CD1c-positive myeloid dendritic cell (primary cell): Measurements from ENCODE around the gene RBBP8.
A peak's percentile ranks its signal among the peaks of the same experiment; 100 is the strongest.
"Not testable (repeated sequence)": the region's sequence is repeated elsewhere in the genome, so short reads cannot be mapped to it uniquely, and the experiment has no call there.

Experiments used
- DNase-seq: peaks from one replicate; pipeline ENCODE4 v3.0.0-alpha.2; 2016; ENCODE audit errors: extremely low spot score

Gene RBBP8

DNA sequence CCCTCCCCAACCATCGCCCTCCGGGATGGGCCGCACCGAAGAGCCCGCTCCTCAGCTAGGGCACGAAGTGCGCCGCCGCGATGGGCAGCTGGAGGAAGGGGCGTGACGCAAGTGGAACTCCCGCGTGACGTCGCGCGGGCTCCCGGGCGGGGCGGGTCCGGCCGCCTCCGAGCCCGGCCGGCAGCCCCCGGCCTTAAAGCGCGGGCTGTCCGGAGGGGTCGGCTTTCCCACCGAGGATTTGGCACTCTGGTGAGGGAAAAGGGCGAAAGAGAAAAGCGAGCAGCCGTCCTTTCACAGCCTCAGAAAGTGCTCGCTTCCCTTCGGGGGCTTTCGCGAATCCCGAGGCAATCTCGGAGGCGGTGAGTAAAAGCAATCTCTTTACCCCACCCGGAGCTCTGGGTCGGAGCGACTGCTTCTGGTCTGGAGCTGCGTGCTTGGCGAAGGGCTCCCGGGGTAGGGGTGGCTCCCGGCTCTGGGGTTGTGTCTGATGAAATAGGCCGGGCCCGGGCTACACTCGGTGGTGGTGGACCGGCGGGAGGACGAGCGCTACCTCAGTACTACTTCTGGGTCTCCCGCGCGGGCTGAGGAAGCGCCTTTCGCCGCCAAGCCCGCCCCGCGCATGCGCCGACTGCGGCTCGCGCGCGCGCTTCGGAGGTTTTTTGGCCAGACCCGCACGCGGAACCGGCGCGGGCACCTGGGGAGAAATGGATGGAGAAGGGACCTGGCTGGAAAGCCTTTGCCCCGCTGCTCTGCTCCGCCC is at the start of gene RBBP8:
Gene RBBP8 (plus strand): TSS at position 123 of the 760 bp plus-strand sequence. CDS start 3,524 bp downstream, outside the sequence.
- DNase-seq: peak; percentile 92

- no peak for DNase-seq
These were observed 49.3 kb upstream of the RBBP8 start for GRCh38 chr18:22883827-22884226.

DNA sequence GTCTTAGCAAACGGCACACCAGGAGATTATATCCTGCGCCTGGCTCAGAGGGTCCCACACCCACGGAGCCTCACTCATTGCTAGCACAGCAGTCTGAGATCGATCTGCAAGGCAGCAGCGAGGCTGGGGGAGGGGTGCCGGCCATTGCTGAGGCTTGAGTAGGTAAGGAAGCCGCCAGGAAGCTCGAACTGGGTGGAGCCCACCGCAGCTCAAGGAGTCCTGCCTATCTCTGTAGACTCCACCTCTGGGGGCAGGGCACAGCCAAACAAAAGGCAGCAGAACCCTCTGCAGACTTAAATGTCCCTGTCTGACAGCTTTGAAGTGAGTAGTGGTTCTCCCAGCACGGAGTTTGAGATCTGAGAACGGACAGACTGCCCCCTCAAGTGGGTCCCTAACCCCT is 47.4 kb upstream of the RBBP8 start:
- DNase-seq: not testable (repeated sequence)

GRCh38 chr18:22899421-22899820 is 33.7 kb upstream of the RBBP8 start:
- DNase-seq: no peak

DNA sequence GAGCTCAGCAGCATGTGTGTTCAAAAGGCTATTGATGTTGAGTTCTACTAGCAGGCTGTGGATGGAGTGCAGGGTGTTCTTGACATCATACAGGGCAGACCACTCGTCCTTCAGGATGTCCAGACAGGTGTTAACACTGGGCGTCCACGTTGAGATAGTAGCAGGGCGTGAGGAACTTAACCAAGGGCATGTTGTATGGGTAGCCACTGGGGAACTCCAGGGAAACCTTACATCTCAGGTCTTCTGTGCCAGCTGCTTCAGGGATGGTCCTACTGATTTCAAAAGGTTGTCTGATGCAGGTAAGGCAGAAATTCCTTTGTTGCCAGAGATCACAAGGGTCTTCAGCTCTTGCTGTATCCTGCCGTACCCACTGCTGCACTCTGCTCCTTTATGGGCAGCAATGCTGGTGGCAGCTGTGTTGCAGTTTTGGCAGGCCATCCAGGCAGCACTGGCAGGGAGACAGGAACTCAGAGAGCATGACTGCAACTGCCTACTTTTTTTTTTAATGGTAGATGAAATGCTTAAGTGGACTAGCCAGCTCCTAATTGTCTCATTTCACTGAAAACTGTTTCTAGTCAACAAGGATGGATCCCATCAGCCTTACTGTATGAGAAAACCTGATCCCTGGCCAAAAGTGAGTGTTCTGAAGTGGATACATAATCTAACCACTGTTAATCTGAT is 32.4 kb upstream of the RBBP8 start:
- no peak for DNase-seq

DNA sequence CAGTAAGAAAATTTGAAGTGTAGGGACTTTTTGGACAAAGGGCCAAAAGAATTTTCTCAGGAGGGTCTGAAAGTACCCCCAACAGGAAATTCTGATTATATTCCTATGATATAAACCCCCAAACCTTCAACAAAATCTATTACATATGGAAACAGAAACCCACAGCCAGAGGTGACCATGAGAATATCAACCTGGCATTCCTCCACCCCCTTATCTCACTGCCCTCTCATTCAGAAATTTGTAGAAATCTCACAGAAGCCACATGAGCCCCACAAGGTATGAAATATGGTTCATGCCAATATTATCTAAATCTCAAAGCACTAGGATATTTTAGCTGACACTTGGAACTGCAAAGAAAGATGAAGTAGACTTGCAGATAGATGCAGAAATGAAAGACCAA is 31.0 kb upstream of the RBBP8 start:
- no peak for DNase-seq

- DNase-seq: not testable (repeated sequence)
These were observed 29.9 kb upstream of the RBBP8 start for GRCh38 chr18:22903248-22903647.

DNA sequence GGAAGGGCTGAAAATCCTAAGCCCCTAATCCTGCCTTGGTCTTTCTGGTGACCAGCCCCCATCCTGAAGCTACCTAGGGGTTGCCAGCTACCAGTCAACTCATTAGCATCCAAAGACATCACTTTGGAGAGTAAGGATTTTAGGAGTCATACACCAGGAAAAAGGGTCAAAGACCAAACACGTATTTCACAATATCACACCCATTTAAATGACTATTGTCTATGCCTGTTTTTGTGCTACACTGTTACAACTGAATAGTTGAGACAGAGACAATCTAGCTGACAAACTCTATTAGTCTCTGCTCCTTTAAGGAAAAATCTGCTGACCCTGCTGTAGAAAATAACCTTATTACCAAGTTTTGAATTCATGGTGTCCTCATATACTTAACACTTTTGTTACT is 21.0 kb upstream of the RBBP8 start:
- no peak for DNase-seq

GRCh38 chr18:22912835-22913234 is 20.3 kb upstream of the RBBP8 start:
- DNase-seq: no peak

GRCh38 chr18:22913861-22914260 is 19.3 kb upstream of the RBBP8 start:
- DNase-seq: no peak

DNA sequence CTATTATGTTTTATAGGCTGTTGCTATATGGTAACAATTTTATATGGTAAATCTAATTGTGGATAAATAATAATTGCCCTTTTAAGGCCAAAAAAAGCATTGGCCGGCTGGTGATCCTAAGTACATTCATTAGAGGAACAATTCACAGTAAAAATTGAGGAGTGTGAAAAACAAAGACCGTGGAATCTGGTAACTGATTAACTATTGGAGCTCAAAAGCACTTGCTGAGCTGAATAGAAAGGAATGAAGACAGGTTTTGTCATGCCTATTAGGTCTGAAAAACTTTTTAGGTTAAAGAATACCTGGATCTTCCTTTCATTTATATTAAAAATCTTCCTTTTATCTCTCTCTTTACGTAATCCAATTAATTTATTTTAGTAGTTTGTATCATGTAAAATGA is 18.5 kb upstream of the RBBP8 start:
- DNase-seq: no peak

DNA sequence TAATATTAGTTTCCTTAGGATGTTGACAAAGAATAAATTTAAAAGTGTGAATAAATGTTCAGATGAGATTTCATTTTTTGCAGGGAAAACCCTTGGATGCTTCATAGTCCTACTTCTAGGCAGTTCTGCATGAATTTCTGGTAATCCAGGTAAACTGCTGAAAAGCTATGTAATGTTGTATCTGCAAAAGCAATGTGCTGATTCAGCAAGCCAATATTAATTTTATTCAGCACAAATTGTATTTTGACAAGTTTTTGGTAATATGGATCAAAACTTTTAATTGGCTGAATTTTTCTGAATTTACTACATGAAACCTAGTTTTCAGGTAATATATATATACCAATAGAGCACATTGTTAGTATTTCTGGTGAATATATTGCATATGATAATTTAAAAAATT is 17.8 kb upstream of the RBBP8 start:
- no peak for DNase-seq

- no peak for DNase-seq
These were observed 11.4 kb upstream of the RBBP8 start for GRCh38 chr18:22921772-22922171.

GRCh38 chr18:22924589-22924988 is 8.5 kb upstream of the RBBP8 start:
- no peak for DNase-seq

DNA sequence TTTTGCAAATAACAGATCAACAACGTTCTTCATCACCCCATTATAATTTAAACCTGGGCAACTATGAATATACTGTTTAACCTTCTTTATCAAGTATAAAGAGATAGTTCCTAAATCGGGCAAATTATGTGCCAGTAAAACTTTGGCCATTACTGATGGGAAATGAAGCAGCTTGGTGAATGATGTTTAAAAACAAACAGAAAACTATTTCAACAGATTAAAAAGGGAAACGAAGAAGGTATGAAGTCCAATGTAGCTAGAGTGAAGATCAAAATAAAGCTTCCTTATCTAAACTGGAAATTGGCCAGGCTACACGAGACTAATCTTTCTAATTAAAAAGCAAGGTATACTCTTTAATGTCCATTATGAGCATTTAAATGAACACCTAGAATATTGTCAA is 6.7 kb upstream of the RBBP8 start:
- DNase-seq: no peak

- DNase-seq: no peak
These were observed 4.8 kb upstream of the RBBP8 start for GRCh38 chr18:22928339-22928738.

- peak; percentile 75 for DNase-seq
These were observed 2.9 kb upstream of the RBBP8 start for GRCh38 chr18:22930089-22930713.

GRCh38 chr18:22932885-22933205 is 283 bp upstream of the RBBP8 start:
- DNase-seq: peak; percentile 20

DNA sequence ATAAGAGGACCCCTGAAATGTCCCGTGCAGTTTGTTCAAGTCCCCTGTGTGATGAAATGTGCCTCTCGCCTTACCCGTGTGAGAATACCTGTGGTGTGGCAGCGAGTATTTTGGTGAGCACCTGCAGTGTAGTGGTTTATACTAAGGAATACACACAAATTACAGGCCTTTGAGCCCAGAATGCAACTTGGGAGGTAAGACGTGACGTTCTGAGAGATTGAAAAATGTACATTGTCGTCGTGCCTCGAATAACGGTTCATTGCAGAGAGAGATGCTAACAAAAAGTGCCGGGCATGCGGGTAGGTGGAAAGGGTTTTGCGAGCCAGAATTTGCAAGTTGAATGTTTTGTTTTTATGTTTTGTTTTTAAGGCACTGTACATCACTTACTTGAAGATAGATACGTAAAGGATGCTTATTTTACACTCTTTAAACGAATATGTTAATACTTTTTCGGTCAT is 867 bp downstream of the RBBP8 start:
- no peak for DNase-seq

DNA sequence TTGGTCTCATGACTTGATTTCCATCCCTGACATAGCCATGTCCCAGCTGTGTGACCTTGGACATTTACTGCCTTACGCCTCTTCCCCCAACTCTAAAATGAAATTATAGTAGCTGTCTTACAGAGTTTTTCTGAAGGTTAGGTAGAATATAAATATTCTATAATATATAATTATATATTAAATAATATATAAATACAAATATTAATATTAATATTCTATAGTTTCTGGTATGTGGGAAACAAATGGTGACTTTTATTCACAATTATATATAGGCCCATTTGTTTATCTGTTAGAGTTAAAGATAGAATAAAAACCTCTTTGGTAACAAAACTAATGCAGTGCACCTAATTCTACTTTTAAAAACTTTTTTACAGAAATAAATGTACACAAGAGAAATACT is 1.7 kb downstream of the RBBP8 start:
- no peak for DNase-seq

DNA sequence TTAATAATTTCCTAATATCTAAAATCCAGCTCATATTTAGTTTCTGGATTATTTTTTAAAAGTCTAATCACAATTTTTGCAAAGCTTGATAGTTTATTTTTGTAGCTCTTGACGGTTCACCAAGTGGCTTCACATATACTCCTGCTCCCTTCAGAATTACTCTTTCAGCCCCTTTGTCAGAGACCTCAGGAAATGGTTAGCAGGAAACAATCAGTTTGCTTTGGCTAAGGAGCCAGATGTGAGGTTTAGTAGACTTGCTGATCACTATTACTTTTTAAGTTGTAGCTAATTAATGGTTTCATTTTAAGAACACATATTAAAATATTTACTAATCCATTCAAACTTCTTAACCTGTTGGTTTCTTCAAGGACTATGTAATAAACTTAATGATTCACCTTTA is 2.3 kb downstream of the RBBP8 start:
- no peak for DNase-seq

- no peak for DNase-seq
These were observed 3.4 kb downstream of the RBBP8 start for GRCh38 chr18:22936515-22936914.

DNA sequence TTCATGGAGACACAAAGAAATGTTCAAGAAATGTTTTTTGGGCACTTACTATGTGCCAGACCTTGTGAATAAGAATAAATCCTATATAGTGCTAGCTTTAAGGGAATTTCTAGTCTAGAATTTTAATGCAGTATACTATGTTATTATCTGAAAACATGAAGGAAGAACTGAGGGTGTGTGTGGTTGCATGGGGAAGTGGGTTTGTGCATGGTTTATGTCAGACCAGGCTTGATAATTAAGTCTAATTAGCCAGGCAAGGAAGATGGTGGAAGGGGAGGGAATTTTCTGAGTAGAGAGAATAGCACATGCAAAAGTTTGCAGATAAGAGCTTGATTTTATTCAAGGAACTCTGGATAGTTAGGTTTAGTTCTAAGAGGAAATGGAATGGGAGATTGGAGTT is 6.5 kb downstream of the RBBP8 start:
- no peak for DNase-seq
